HCT116 (cell line): ENCODE measurements around the gene MBD6. TPM values are rescaled to one million over a fixed set of nuclear protein-coding genes. Genes with fewer than 3 reads are reported as not detected.

Experiments
- ATAC-seq: fragments of 200-7000 bp; cut with Tn5 transposase; 2 replicates; pipeline ENCODE4 v1.9.1; 2020; ENCODE audit warnings: mild to moderate bottlenecking, moderate library complexity
- BruUV-seq: library from RNA; stranded (reverse); fragments of 400-500 nt; replicated peaks from 2 replicates; lab custom pipeline; 2021; lab: Mats Ljungman, UMichigan
- CTCF ChIA-PET: fragments of 300-600 bp; sonication (Branson Sonifier 250); formaldehyde crosslinking; loops from one replicate; lab custom pipeline; 2021; ENCODE audit warnings: antibody characterized with exemption; lab: Charles Lee
- POLR2A ChIA-PET: fragments of 300-600, 350-600 bp; sonication (Branson Sonifier 250); formaldehyde crosslinking; loops from one replicate; lab custom pipeline; 2021; ENCODE audit warnings: antibody characterized with exemption; lab: Charles Lee
- RAD21 ChIA-PET, 2 experiments: fragments of 300-600 bp; sonication (Branson Sonifier 250); formaldehyde crosslinking; loops; one replicate each; lab custom pipeline; 2023; ENCODE audit warnings: low total read pairs in 2 of 2; ENCODE audit not compliant: uncharacterized antibody in 2 of 2, unreplicated experiment in 2 of 2, low non-redundant PET in 1 of 2; lab: Charles Lee
- DNase-seq: peaks from one replicate; pipeline ENCODE4 v3.0.0-alpha.2; 2010; ENCODE audit warnings: low read depth, low spot score
- H2AFZ ChIP-seq: fragments of 200-600 bp; shearing (Covaris generic), sonication (generic); 2 replicates; pipeline ENCODE4 v1.6.1; 2017; ENCODE audit warnings: low read depth, mixed run types, mixed read lengths, antibody characterized with exemption, low read length; ENCODE audit not compliant: poor library complexity, severe bottlenecking
- H3K27ac ChIP-seq: 2 replicates; pipeline ENCODE4 v1.5.1; 2012; ENCODE audit warnings: low read depth, low read length
- H3K27me3 ChIP-seq: fragments of 200-600 bp; sonication (generic); 2 replicates; pipeline ENCODE4 v1.6.1; 2016; ENCODE audit warnings: mixed run types, low read length, mixed read lengths; ENCODE audit not compliant: insufficient read depth
- H3K36me3 ChIP-seq, 2 experiments: fragments of 200-500 bp in 1 of 2; fragments of 200-600 bp in 1 of 2; sonication (Bioruptor generic) in 1 of 2; sonication (generic) in 1 of 2; 2 replicates each; pipeline versions ENCODE4 v1.5.1 to v1.6.1; 2014 to 2016; ENCODE audit warnings: low read length in 2 of 2, inconsistent platforms in 1 of 2, mixed read lengths in 1 of 2, mixed run types in 1 of 2; ENCODE audit not compliant: insufficient read depth in 2 of 2, control insufficient read depth in 1 of 2
- H3K4me1 ChIP-seq, 2 experiments: fragments of 200-600 bp in 1 of 2; sonication (generic) in 1 of 2; 2 replicates each; pipeline versions ENCODE4 v1.5.1 to v1.6.1; 2012 to 2017; ENCODE audit warnings: low read length in 2 of 2, inconsistent platforms in 1 of 2, mild to moderate bottlenecking in 1 of 2, mixed read lengths in 1 of 2, mixed run types in 1 of 2, moderate library complexity in 1 of 2; ENCODE audit not compliant: insufficient read depth in 2 of 2, control insufficient read depth in 1 of 2
- H3K4me2 ChIP-seq: fragments of 200-600 bp; sonication (generic); 2 replicates; pipeline ENCODE4 v1.6.1; 2017; ENCODE audit warnings: mixed run types, low read length, mixed read lengths
- H3K4me3 ChIP-seq, 2 experiments: fragments of 200-600 bp in 1 of 2; sonication (generic) in 1 of 2; replicated peaks in 1 of 2; 2 replicates each; pipeline ENCODE4 v1.5.1; 2011 to 2016; ENCODE audit warnings: low read length in 2 of 2, control low read depth in 1 of 2, low read depth in 1 of 2, mild to moderate bottlenecking in 1 of 2, mixed read lengths in 1 of 2, mixed run types in 1 of 2
- H3K79me2 ChIP-seq: fragments of 200-600 bp; sonication (generic); 2 replicates; pipeline ENCODE4 v1.6.1; 2017; ENCODE audit warnings: mild to moderate bottlenecking, mixed run types, low read length, moderate library complexity, mixed read lengths; ENCODE audit not compliant: insufficient read depth
- H3K9ac ChIP-seq: fragments of 200-600 bp; sonication (generic); 2 replicates; pipeline ENCODE4 v1.6.1; 2016; ENCODE audit warnings: low read length, mixed read lengths
- H3K9me2 ChIP-seq: fragments of 200-600 bp; sonication (generic), shearing (Covaris generic); 2 replicates; pipeline ENCODE4 v1.6.1; 2017; ENCODE audit warnings: mixed run types, mild to moderate bottlenecking, moderate library complexity; ENCODE audit not compliant: insufficient read depth
- H3K9me3 ChIP-seq, 2 experiments: fragments of 200-500 bp in 1 of 2; fragments of 200-600 bp in 1 of 2; sonication (Bioruptor generic) in 1 of 2; sonication (generic) in 1 of 2; 2 replicates each; pipeline ENCODE4 v1.6.1; 2014 to 2017; ENCODE audit warnings: low read length in 2 of 2, mixed read lengths in 2 of 2, inconsistent platforms in 1 of 2, low read depth in 1 of 2, mild to moderate bottlenecking in 1 of 2, mixed run types in 1 of 2, moderate library complexity in 1 of 2; ENCODE audit not compliant: control insufficient read depth in 1 of 2, insufficient read depth in 1 of 2
- H4K20me1 ChIP-seq: fragments of 200-600 bp; sonication (generic), shearing (Covaris generic); 2 replicates; pipeline ENCODE4 v1.6.1; 2017; ENCODE audit warnings: mixed run types, mild to moderate bottlenecking, moderate library complexity; ENCODE audit not compliant: insufficient read depth
- ATF3 ChIP-seq: IDR thresholded peaks from 2 replicates; pipeline ENCODE4 v1.6.1; 2012
- POLR2A ChIP-seq: IDR thresholded peaks from 2 replicates; pipeline ENCODE4 v1.7.0; 2011; ENCODE audit warnings: borderline replicate concordance; ENCODE audit not compliant: insufficient read depth, insufficient read length; ENCODE audit errors: extremely low read depth
- POLR2AphosphoS5 ChIP-seq: IDR thresholded peaks from 2 replicates; pipeline ENCODE4 v1.6.1; 2011; ENCODE audit warnings: mild to moderate bottlenecking, low read depth, low read length, moderate library complexity
- RAD21 ChIP-seq: IDR thresholded peaks from 2 replicates; pipeline ENCODE4 v1.6.1; 2012; ENCODE audit warnings: low read depth, mild to moderate bottlenecking
- TCF7L2 ChIP-seq: IDR thresholded peaks from 2 replicates; pipeline ENCODE4 v1.7.0; 2011; ENCODE audit warnings: borderline replicate concordance, inconsistent platforms; ENCODE audit not compliant: insufficient read depth, insufficient read length; ENCODE audit errors: extremely low read depth
- ZBTB33 ChIP-seq: IDR thresholded peaks from 2 replicates; pipeline ENCODE4 v1.6.1; 2011; ENCODE audit warnings: mild to moderate bottlenecking, low read length, moderate library complexity; ENCODE audit not compliant: insufficient replicate concordance; ENCODE audit errors: extremely low read depth
- ZFX ChIP-seq: fragments of 450-650 bp; IDR thresholded peaks from 2 replicates; pipeline ENCODE4 v1.6.1; 2017
- ZNF274 ChIP-seq: fragments of 200-500 bp; sonication (Bioruptor generic); IDR thresholded peaks from 2 replicates; pipeline ENCODE4 v1.6.1; 2014; ENCODE audit warnings: mild to moderate bottlenecking, low read depth, low read length, inconsistent platforms
- intact Hi-C: fragments of 100-400 bp; cut with micrococcal nuclease; formaldehyde crosslinking; loops from 2 replicates; pipeline ENCODE4 v1.10.0; 2022
- total RNA-seq: library from RNA; stranded (reverse); gene quantifications from one replicate; pipeline ENCODE4 v1.2.1, GENCODE V29; 2021; ENCODE audit not compliant: unreplicated experiment
- TF ChIP-seq, protein P1 (sequence below), 3 experiments: fragments of 200-600 bp in 1 of 3; sonication (generic) in 1 of 3; IDR thresholded peaks in 2 of 3; conservative IDR thresholded peaks in 1 of 3; 2 replicates each; pipeline ENCODE4 v1.5.1; 2012 to 2017; ENCODE audit warnings: low read depth in 2 of 3, low read length in 2 of 3, antibody characterized with exemption in 1 of 3, borderline replicate concordance in 1 of 3, control low read depth in 1 of 3, mild to moderate bottlenecking in 1 of 3, mixed read lengths in 1 of 3, mixed run types in 1 of 3, moderate library complexity in 1 of 3; ENCODE audit not compliant: insufficient read depth in 1 of 3
- TF ChIP-seq, protein P2 (sequence below): IDR thresholded peaks from 2 replicates; pipeline ENCODE4 v1.6.1; 2012

Gene MBD6
- total RNA-seq, 1 experiment from 2014 or later = 70.1 TPM

GRCh38 chr12:57519796-57520052, 2.9 kb upstream of the MBD6 start:
- Histone ChIP-seq H2AFZ (no peak overlapping the region), H4K20me1 (peaks cover 7% of the 10 kb centered on the region; the same call in 1 of the 2 replicates), H3K9me2 (no peaks in the 10 kb centered on the region), H3K79me2 (peaks cover 62% of the 10 kb centered on the region), H3K4me2 (peak overlapping the region; percentile 94), H3K27ac (peak overlapping the region; percentile 79), H3K4me1 (peaks cover 24 to 53% of the 10 kb centered on the region in 2 experiments), H3K4me3 (peak overlapping the region; percentile 79 to 88), H3K27me3 (no peaks in the 10 kb centered on the region), H3K9me3 (no peaks in the 10 kb centered on the region), H3K36me3 (peaks cover 26 to 41% of the 10 kb centered on the region in 2 experiments), H3K9ac (peak overlapping the region; percentile 80)
- no peak for DNase-seq
- no TSS peak for BruUV-seq
- CTCF ChIA-PET = no interaction called here
- TF ChIP-seq ZBTB33 = no peak
- TF ChIP-seq POLR2A = no peak
- TF ChIP-seq POLR2AphosphoS5 = no peak
- no peak for TF ChIP-seq RAD21
- TF ChIP-seq ZFX = no peak
- TF ChIP-seq, protein P1, sequence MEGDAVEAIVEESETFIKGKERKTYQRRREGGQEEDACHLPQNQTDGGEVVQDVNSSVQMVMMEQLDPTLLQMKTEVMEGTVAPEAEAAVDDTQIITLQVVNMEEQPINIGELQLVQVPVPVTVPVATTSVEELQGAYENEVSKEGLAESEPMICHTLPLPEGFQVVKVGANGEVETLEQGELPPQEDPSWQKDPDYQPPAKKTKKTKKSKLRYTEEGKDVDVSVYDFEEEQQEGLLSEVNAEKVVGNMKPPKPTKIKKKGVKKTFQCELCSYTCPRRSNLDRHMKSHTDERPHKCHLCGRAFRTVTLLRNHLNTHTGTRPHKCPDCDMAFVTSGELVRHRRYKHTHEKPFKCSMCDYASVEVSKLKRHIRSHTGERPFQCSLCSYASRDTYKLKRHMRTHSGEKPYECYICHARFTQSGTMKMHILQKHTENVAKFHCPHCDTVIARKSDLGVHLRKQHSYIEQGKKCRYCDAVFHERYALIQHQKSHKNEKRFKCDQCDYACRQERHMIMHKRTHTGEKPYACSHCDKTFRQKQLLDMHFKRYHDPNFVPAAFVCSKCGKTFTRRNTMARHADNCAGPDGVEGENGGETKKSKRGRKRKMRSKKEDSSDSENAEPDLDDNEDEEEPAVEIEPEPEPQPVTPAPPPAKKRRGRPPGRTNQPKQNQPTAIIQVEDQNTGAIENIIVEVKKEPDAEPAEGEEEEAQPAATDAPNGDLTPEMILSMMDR (IDR thresholded peaks at IDR 0.05 in 2 of 3, conservative IDR thresholded peaks at IDR 0.05 in 1 of 3; ENCODE audit: borderline replicate concordance in 1 of 3, insufficient read depth in 1 of 3, low read depth in 2 of 3, low read length in 2 of 3) = no peak
- TF ChIP-seq, protein P2, sequence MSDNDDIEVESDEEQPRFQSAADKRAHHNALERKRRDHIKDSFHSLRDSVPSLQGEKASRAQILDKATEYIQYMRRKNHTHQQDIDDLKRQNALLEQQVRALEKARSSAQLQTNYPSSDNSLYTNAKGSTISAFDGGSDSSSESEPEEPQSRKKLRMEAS = no peak
- no peak for TF ChIP-seq ATF3
- TF ChIP-seq ZNF274 = no peak
- TF ChIP-seq TCF7L2 = no peak
- RAD21 ChIA-PET = no interaction called here
- POLR2A ChIA-PET = interaction anchor here (1.4 to 2.0 kb wide), 3 partner anchors 8 to 39 kb away, joined by 3 to 7 read pairs (median 4); partner anchors contain the start of gene DCTN2
- intact Hi-C loops = no loop called here
- no peak for ATAC-seq
